Measurements from ENCODE around the gene ZNF579.
"Not testable (repeated sequence)": the region's sequence is repeated elsewhere in the genome, so short reads cannot be mapped to it uniquely, and the experiment has no call there.

Gene ZNF579

GRCh38 chr19:55546822-55547614, 33.6 kb downstream of the ZNF579 start:
- DNase-seq (ENCODE audit: low read depth) = peak; percentile 39
- no peak overlapping the region for H3K4me3 ChIP-seq (ENCODE audit: low read depth, low read length)

GRCh38 chr19:55546011-55546410, 34.6 kb downstream of the ZNF579 start:
- DNase-seq (ENCODE audit: low read depth) = no peak
- no peak overlapping the region for H3K4me3 ChIP-seq (ENCODE audit: low read depth, low read length)

- H3K4me3 ChIP-seq (ENCODE audit: low read depth, low read length) = no peak within 1 kb of the TSS
- no peak for DNase-seq (ENCODE audit: low read depth)
These were observed 35.2 kb downstream of the ZNF579 start, which contains the start of gene SBK3 for GRCh38 chr19:55545443-55545842. SBK3 (minus strand) TSS chr19:55545543; CDS start chr19:55545543, 0 bp downstream.

DNA sequence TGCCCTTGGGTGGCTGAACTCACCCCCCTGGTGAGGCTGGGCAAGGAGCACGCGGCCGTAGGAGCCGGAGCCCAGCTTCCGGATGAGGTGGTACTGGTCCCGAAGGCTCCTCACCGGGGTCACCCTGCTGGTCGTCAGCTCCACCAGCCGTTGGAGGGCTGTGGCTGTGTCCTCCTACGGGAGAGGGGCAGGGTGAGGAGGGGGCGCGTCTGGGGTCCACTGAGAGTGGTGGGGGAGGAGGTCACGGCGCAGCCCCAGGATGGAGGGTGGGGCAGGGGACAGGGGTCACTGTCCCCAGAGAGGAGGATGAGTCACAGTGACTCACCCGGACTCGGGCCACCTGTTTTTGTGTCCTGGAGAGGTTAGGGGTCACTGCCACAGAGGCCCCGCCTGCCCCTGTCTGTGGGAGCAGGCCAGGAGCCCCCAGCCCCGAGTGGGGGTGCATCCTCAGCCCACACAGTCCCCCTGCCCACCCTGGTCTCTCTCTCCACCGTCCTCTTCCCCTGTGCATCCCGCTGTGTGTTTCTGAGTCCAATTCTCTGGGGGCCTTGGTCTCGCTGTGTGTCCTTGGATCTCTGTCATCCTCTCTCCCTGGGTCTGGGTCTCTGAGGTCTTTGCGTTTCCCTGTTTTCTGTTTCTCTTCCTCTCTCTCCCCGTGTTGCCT, 35.7 kb downstream of the ZNF579 start:
- H3K4me3 ChIP-seq (ENCODE audit: low read depth, low read length) = no peak overlapping the region
- no peak for DNase-seq (ENCODE audit: low read depth)

DNA sequence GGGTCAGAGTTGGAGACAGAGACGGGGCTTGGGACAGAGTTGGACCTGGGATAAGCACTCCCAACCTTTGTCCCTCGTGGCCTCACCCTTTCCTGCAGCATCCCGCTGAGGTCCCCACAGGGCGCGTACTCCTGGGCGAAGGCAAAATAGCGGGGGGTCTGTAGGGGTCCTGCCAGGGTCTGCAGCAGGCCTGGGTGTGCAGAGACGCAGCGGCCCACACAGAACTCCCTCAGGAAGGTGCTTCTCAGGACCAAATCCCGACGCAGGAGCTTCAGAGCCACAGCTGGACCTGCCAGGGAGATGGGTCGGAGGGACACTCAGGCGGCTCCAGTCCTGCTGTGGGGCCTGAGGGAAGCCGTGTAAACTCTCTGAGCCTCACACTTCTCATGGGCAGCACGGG, 36.6 kb downstream of the ZNF579 start:
- no peak for DNase-seq (ENCODE audit: low read depth)
- H3K4me3 ChIP-seq (ENCODE audit: low read depth, low read length) = no peak overlapping the region

DNA sequence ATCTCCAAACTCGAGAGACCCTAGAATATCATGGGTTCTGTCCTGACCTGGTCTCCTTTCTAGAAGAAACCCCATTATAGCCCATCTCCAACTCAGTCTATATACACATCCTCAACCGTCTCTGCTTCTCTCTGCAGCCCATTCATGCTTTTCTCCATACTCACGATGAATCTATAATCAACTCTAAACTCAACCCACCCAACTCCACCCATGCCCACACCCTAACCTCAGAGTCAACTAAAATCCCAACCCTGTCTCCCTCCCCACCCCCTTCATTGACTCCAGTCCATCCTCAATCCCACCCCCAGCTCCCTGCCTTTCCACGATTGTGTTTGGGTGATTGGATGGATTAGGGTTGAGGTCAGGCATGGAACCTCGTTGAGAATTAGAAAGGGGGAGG, 37.1 kb downstream of the ZNF579 start:
- DNase-seq (ENCODE audit: low read depth) = no peak

DNA sequence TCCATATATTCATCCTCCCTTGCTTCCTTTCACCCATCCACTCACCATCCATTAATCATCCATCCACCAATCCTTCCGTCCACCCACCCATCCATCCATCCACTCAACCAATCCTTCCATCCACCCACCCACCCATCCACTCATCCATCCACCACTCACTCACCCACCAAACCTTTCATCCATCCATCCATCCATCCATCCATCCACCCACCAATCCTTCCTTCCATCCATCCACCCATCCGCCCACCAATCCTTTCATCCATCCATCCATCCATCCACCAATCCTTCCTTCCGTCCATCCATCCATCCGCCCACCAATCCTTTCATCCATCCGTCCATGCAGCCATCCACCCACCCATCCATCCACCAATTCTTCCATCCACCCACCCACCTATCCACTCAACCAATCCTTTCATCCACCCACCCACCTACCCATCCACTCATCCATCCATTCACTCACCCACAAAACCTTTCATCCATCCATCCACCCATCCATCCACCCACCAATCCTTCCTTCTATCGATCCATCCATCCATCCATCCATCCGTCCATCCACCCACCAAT, 38.3 kb downstream of the ZNF579 start:
- no peak for DNase-seq (ENCODE audit: low read depth)
- no peak overlapping the region for H3K4me3 ChIP-seq (ENCODE audit: low read depth, low read length)

More for the DNA sequence above, 37.1 kb downstream of the ZNF579 start:
- no peak overlapping the region for H3K4me3 ChIP-seq (ENCODE audit: low read depth, low read length)

DNA sequence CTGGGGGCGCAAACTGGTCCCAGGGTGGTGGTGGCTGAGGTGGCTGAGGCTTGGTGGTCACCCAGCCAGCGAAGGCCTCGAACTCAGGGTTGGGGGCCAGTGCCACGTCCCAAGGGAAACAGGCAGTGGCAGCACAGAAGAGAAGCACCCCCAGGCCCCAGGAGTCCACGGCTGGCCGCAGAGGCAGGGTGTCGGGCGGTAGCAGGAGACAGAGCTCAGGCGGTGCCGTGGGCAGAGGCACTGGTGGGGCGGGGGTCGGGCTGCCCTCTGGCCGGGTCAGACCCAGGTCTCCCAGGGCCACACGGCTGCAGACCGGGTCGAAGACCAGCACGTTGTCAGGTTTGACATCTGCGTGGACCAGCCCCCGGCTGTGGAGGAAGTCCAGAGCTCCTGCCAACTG, 39.6 kb downstream of the ZNF579 start:
- no peak for DNase-seq (ENCODE audit: low read depth)
- no peak overlapping the region for H3K4me3 ChIP-seq (ENCODE audit: low read depth, low read length)

DNA sequence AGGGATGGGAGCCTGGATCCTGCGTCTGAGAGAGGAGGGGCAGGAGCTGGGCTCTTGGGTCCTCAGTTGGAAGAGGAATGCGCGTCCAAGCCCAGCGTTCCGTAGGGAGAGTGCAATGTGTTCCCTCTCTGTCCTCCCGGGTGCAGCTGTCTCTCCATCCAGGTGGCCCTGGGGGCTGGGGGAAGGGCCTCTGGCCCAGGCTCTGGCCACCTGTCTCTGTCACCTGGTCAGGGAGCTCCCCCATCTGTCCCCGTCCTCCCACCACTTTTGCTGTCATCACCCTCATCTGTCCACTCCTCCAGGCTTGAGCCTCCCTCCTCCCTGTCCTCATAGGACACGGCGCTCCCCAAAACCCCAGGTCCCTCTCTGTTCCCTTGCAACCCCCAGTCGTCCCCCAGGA, 40.0 kb downstream of the ZNF579 start:
- no peak overlapping the region for H3K4me3 ChIP-seq (ENCODE audit: low read depth, low read length)
- DNase-seq (ENCODE audit: low read depth) = no peak

GRCh38 chr19:55539090-55539984, 41.3 kb downstream of the ZNF579 start:
- H3K4me3 ChIP-seq (ENCODE audit: low read depth, low read length) = no peak overlapping the region
- no peak for DNase-seq (ENCODE audit: low read depth)

DNA sequence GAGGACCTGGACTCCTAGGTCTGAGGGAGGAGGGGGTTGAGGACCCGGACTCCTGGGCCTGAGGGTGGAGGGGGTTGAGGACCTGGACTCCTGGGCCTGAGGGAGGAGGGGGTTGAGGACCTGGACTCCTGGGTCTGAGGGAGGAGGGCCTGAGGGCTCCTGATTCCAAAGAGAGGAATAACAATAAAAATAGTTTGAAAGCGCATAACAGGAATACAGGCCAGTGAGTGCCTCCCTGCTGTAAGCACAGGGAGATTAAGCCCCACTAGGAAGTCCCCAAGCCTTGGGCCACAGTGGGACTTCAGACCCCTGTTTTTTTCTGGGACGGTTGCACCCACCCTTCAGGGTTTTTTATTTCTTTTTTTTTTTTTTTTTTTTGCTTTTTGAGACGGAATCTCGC, 42.5 kb downstream of the ZNF579 start:
- no peak overlapping the region for H3K4me3 ChIP-seq (ENCODE audit: low read depth, low read length)

GRCh38 chr19:55537741-55538111, 42.9 kb downstream of the ZNF579 start:
- no peak for DNase-seq (ENCODE audit: low read depth)
- no peak overlapping the region for H3K4me3 ChIP-seq (ENCODE audit: low read depth, low read length)

More for the DNA sequence above, 42.5 kb downstream of the ZNF579 start:
- no peak for DNase-seq (ENCODE audit: low read depth)

- DNase-seq (ENCODE audit: low read depth) = no peak
- H3K4me3 ChIP-seq (ENCODE audit: low read depth, low read length) = peak within 1 kb of the TSS; percentile 13
These were observed 43.5 kb downstream of the ZNF579 start, which contains the start of gene SBK2 for GRCh38 chr19:55536951-55537740. SBK2 (minus strand) TSS chr19:55537133; CDS start chr19:55536294, 839 bp downstream.

- no peak for DNase-seq (ENCODE audit: low read depth)
- no peak overlapping the region for H3K4me3 ChIP-seq (ENCODE audit: low read depth, low read length)
These were observed 44.3 kb downstream of the ZNF579 start for GRCh38 chr19:55536366-55536765.

DNA sequence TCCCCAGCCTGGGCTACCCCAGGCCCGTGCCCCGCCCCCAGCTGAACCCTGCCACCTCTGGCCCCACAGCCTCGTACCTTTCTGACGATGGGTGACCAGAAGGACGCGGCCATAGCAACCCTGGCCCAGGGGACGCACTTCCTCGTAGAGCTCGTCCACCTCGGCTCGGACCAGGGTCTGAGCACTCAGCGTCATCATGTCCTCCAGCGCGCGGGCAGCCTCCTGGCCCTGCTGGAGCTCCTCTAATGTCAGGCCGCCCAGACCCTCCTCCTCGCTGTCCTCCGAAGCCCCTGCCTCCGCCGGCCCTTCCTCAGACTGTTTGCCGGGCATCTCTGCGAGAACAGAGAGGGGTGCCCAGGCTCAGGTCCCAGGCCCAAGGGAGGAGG, 44.7 kb downstream of the ZNF579 start:
- no peak overlapping the region for H3K4me3 ChIP-seq (ENCODE audit: low read depth, low read length)
- no peak for DNase-seq (ENCODE audit: low read depth)

- DNase-seq (ENCODE audit: low read depth) = no peak
- H3K4me3 ChIP-seq (ENCODE audit: low read depth, low read length) = no peak overlapping the region
These were observed 45.3 kb downstream of the ZNF579 start for GRCh38 chr19:55535173-55535964.

GRCh38 chr19:55534280-55534679, 46.4 kb downstream of the ZNF579 start:
- not testable (repeated sequence) for H3K4me3 ChIP-seq (ENCODE audit: low read depth, low read length); DNase-seq (ENCODE audit: low read depth)

- DNase-seq (ENCODE audit: low read depth) = no peak
- no peak overlapping the region for H3K4me3 ChIP-seq (ENCODE audit: low read depth, low read length)
These were observed 49.7 kb downstream of the ZNF579 start for GRCh38 chr19:55530996-55531395.
